ENCODE results near the gene ABAT. TPM values are rescaled to one million over a fixed set of nuclear protein-coding genes. Genes with fewer than 3 reads are reported as not detected.

Gene ABAT
- total and polyA plus RNA-seq, 2 donors (not counting 1 experiment from before 2014, with no cell fraction given): 6.2 to 14.3 TPM

DNA sequence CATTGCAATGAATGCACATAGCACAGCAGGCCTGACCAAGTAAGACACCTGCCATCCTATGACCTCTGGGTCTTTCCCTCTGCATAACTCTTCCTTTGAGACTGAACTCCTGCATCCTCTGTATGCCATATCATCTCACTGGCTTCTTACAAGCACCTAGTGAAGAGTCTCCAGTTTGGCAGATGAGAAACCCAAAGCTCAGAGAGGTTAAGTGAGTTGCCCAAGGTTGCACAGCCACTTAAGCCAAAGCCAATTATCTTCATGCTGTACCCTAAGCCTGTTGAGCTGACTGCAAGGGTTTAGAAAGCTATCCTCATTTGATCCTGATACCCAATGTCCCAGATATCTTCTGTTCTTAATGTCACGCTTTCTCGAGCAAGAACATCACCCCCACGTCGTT is 87.8 kb downstream of the ABAT start:
- H3K27me3 Mint-ChIP-seq: no peaks in the 10 kb centered on the region

DNA sequence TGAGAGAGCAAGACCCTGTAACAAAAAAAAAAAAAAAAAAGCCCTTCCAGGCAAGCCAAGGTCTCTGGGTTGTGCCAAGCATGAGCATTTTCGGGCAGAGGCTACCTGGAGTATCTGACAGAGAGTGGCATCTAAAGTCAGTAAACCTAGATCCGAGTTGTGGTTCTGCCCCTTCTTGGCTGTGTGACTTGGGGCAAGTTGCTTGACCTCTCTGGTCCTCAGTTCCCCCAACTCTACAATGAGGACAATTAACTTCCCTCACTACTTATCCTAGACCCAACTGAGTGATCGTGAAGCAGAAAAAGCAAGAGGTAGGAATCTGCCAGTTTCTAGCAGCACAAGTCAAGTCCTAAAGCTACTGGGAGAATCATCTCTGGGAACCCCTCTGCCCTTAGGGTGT is 88.7 kb downstream of the ABAT start:
- no peaks in the 10 kb centered on the region for H3K4me1 ChIP-seq (ENCODE audit: control insufficient read depth in 2 of 2, insufficient read depth in 2 of 2, low read length in 2 of 2)
- no peak overlapping the region for H2AFZ ChIP-seq (ENCODE audit: insufficient read depth, low read depth, low read length, poor library complexity, severe bottlenecking)
- POLR2A ChIA-PET: no interaction called here
- no peaks in the 10 kb centered on the region for H3K4me1 Mint-ChIP-seq
- H3K27ac Mint-ChIP-seq: no peak overlapping the region
- TF ChIP-seq, protein P1, sequence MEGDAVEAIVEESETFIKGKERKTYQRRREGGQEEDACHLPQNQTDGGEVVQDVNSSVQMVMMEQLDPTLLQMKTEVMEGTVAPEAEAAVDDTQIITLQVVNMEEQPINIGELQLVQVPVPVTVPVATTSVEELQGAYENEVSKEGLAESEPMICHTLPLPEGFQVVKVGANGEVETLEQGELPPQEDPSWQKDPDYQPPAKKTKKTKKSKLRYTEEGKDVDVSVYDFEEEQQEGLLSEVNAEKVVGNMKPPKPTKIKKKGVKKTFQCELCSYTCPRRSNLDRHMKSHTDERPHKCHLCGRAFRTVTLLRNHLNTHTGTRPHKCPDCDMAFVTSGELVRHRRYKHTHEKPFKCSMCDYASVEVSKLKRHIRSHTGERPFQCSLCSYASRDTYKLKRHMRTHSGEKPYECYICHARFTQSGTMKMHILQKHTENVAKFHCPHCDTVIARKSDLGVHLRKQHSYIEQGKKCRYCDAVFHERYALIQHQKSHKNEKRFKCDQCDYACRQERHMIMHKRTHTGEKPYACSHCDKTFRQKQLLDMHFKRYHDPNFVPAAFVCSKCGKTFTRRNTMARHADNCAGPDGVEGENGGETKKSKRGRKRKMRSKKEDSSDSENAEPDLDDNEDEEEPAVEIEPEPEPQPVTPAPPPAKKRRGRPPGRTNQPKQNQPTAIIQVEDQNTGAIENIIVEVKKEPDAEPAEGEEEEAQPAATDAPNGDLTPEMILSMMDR (IDR thresholded peaks at IDR 0.05): no peak
- no peak for TF ChIP-seq EZH2 (IDR thresholded peaks at IDR 0.05; ENCODE audit: borderline replicate concordance, insufficient read depth, low read depth, low read length, poor library complexity, severe bottlenecking)
- no peaks in the 10 kb centered on the region for H3K79me2 ChIP-seq (ENCODE audit: control insufficient read depth, insufficient read depth, low read length)
- no peak for DNase-seq
- no peak overlapping the region for H3K27ac ChIP-seq (ENCODE audit: low read length in 2 of 2)
- H3K9me3 ChIP-seq (ENCODE audit: control extremely low read depth in 1 of 3, control insufficient read depth in 2 of 3, insufficient read depth in 1 of 3, low read length in 2 of 3): peaks cover 0 to 2% (median 0%) of the 10 kb centered on the region in 3 donors
- ATAC-seq (ENCODE audit: low read depth): no peak
- no CpG with 5 or more reads among the region's 3 CpGs for WGBS (ENCODE audit: insufficient coverage)
- H3K27me3 Mint-ChIP-seq: no peaks in the 10 kb centered on the region
- H4K20me1 ChIP-seq (ENCODE audit: control insufficient read depth, insufficient read depth, low read length, poor library complexity, severe bottlenecking): no peaks in the 10 kb centered on the region
- H3K9ac ChIP-seq (ENCODE audit: low read length): no peak overlapping the region
- H3K4me3 Mint-ChIP-seq: no peak overlapping the region
- no peak overlapping the region for H3K4me2 ChIP-seq (replicated peaks; ENCODE audit: low read depth, low read length, poor library complexity, severe bottlenecking)
- intact Hi-C loops (cut with micrococcal nuclease): no loop called here
- CTCF ChIA-PET: no interaction called here
- H3K4me3 ChIP-seq (ENCODE audit: control extremely low read depth in 1 of 5, extremely low read depth in 1 of 5, insufficient read depth in 1 of 5, low read depth in 2 of 5, low read length in 4 of 5): no peak overlapping the region
- H3K27me3 ChIP-seq (replicated peaks in 1 of 4; ENCODE audit: control extremely low read depth in 1 of 4, control insufficient read depth in 3 of 4, insufficient read depth in 4 of 4, low read length in 3 of 4): no peaks in the 10 kb centered on the region
- H3K9me3 Mint-ChIP-seq (ENCODE audit: insufficient read depth): no peaks in the 10 kb centered on the region
- H3K36me3 ChIP-seq (replicated peaks in 1 of 2; ENCODE audit: control extremely low read depth in 1 of 2, control insufficient read depth in 1 of 2, extremely low read depth in 1 of 2, insufficient read depth in 2 of 2, low read length in 1 of 2): peaks cover 0 to 5% of the 10 kb centered on the region in 2 experiments

More for the DNA sequence above, 87.8 kb downstream of the ABAT start:
- peaks cover 0 to 13% of the 10 kb centered on the region in 2 experiments for H3K36me3 ChIP-seq (replicated peaks in 1 of 2; ENCODE audit: control extremely low read depth in 1 of 2, control insufficient read depth in 1 of 2, extremely low read depth in 1 of 2, insufficient read depth in 2 of 2, low read length in 1 of 2)
- intact Hi-C loops (cut with micrococcal nuclease): no loop called here
- H3K27me3 ChIP-seq (replicated peaks in 1 of 4; ENCODE audit: control extremely low read depth in 1 of 4, control insufficient read depth in 3 of 4, insufficient read depth in 4 of 4, low read length in 3 of 4): no peaks in the 10 kb centered on the region
- ChIA-PET CTCF (no interaction called here), POLR2A (no interaction called here)
- H3K27ac ChIP-seq (ENCODE audit: low read length in 2 of 2): no peak overlapping the region
- peaks cover 0 to 2% (median 0%) of the 10 kb centered on the region in 3 donors for H3K9me3 ChIP-seq (ENCODE audit: control extremely low read depth in 1 of 3, control insufficient read depth in 2 of 3, insufficient read depth in 1 of 3, low read length in 2 of 3)
- H3K4me3 ChIP-seq (ENCODE audit: control extremely low read depth in 1 of 5, extremely low read depth in 1 of 5, insufficient read depth in 1 of 5, low read depth in 2 of 5, low read length in 4 of 5): no peak overlapping the region
- no peak overlapping the region for H2AFZ ChIP-seq (ENCODE audit: insufficient read depth, low read depth, low read length, poor library complexity, severe bottlenecking)
- H3K4me2 ChIP-seq (replicated peaks; ENCODE audit: low read depth, low read length, poor library complexity, severe bottlenecking): no peak overlapping the region
- H3K4me3 Mint-ChIP-seq: no peak overlapping the region
- TF ChIP-seq EZH2 (IDR thresholded peaks at IDR 0.05; ENCODE audit: borderline replicate concordance, insufficient read depth, low read depth, low read length, poor library complexity, severe bottlenecking): no peak
- TF ChIP-seq, protein P1 (IDR thresholded peaks at IDR 0.05): no peak
- no peak overlapping the region for H3K9ac ChIP-seq (ENCODE audit: low read length)
- no peak for ATAC-seq (ENCODE audit: low read depth)
- WGBS (ENCODE audit: insufficient coverage): 88% methylated on average over 4 of the region's 4 CpGs
- H3K27ac Mint-ChIP-seq: no peak overlapping the region
- H3K4me1 Mint-ChIP-seq: no peaks in the 10 kb centered on the region
- H3K79me2 ChIP-seq (ENCODE audit: control insufficient read depth, insufficient read depth, low read length): no peaks in the 10 kb centered on the region
- no peaks in the 10 kb centered on the region for H3K4me1 ChIP-seq (ENCODE audit: control insufficient read depth in 2 of 2, insufficient read depth in 2 of 2, low read length in 2 of 2)
- H4K20me1 ChIP-seq (ENCODE audit: control insufficient read depth, insufficient read depth, low read length, poor library complexity, severe bottlenecking): no peaks in the 10 kb centered on the region
- no peak for DNase-seq
- H3K9me3 Mint-ChIP-seq (ENCODE audit: insufficient read depth): no peaks in the 10 kb centered on the region

Measured in B cell (primary cell).